Osteoblast (primary cell): ENCODE data around the gene DBN1. TPM values are rescaled to one million over a fixed set of nuclear protein-coding genes. Genes with fewer than 3 reads are reported as not detected.

Experiments
- DNase-seq: peaks from one replicate; pipeline ENCODE4 v3.0.0; 2011; ENCODE audit warnings: low spot score, mixed read lengths; ENCODE audit not compliant: insufficient read length; ENCODE audit errors: missing footprints
- H2AFZ ChIP-seq: 2 replicates; pipeline ENCODE4 v1.6.0; 2011; ENCODE audit warnings: mild to moderate bottlenecking, low read length
- H3K27ac ChIP-seq: 2 replicates; pipeline ENCODE4 v1.5.1; 2011; ENCODE audit warnings: mild to moderate bottlenecking, low read depth, low read length, moderate library complexity
- H3K27me3 ChIP-seq: 2 replicates; pipeline ENCODE4 v1.6.0; 2012; ENCODE audit warnings: mild to moderate bottlenecking, control low read depth, inconsistent platforms, low read length, moderate library complexity; ENCODE audit not compliant: insufficient read depth
- H3K36me3 ChIP-seq: 2 replicates; pipeline ENCODE4 v1.5.1; 2011; ENCODE audit warnings: mild to moderate bottlenecking, low read length, control low read depth, moderate library complexity; ENCODE audit not compliant: insufficient read depth
- H3K4me1 ChIP-seq: 2 replicates; pipeline ENCODE4 v1.5.1; 2011; ENCODE audit warnings: mild to moderate bottlenecking, low read length, control low read depth, moderate library complexity; ENCODE audit not compliant: insufficient read depth
- H3K4me2 ChIP-seq: 2 replicates; pipeline ENCODE4 v1.6.0; 2011; ENCODE audit warnings: mild to moderate bottlenecking, low read length; ENCODE audit not compliant: insufficient read depth
- H3K4me3 ChIP-seq: fragments of 200-600 bp; sonication (generic); 3 replicates; pipeline ENCODE4 v1.5.1; 2012; ENCODE audit warnings: mild to moderate bottlenecking, low read length, inconsistent platforms; ENCODE audit not compliant: insufficient read depth
- H3K79me2 ChIP-seq: 2 replicates; pipeline ENCODE4 v1.6.0; 2012; ENCODE audit warnings: mild to moderate bottlenecking, low read length, control low read depth, inconsistent platforms; ENCODE audit not compliant: insufficient read depth
- H3K9me3 ChIP-seq: 2 replicates; pipeline ENCODE4 v1.5.1; 2011; ENCODE audit warnings: low read depth, low read length, control low read depth
- H4K20me1 ChIP-seq: 2 replicates; pipeline ENCODE4 v1.6.0; 2012; ENCODE audit warnings: mild to moderate bottlenecking, low read length, control low read depth; ENCODE audit not compliant: insufficient read depth
- total RNA-seq: library from RNA; depleted of rRNA; stranded (reverse); fragments of >200 nt; gene quantifications from 2 replicates; pipeline ENCODE4 v1.2.3, GENCODE V29; 2012
- TF ChIP-seq, protein P1 (sequence below): IDR thresholded peaks from 2 replicates; pipeline ENCODE4 v1.5.1; 2011; ENCODE audit warnings: mild to moderate bottlenecking, low read depth, low read length, moderate library complexity; ENCODE audit errors: extremely low read depth

Gene DBN1
- total RNA-seq, 1 donor, result 139 TPM

DNA sequence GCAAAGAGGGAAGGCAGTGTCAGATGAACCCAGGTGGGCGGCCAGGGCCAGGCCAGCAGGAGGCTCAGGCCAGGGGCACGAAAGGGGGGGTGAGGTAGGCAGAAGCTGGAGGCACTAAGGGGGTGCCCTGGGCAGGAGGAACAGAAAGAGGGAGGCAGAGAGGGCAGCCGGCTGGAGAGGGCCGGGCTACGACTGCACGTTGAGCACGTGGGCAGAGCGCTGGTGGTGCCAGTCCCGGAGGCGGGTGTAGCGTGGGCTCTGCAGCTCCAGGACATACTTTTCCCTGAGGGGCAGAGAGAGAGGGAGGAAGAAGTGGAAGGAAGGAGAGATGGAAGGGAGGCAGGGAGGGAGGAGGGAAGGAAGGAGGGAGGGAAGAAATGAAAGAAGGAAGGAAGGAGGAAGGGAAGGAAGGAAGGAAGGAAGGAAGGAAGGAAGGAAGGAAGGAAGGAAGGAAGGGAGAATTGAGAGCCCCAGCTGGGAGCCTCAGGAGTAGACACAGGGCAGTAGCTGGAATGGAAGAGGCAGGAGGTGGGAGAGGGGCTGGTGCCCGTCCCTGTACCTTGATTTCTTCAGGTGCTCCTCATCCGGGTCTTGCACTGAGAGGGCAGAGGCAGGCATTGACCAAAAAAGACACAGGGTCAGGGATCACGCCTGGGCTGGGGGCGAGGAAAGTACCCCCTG is 17.0 kb upstream of the DBN1 start:
- peaks cover 84% of the 10 kb centered on the region for H4K20me1 ChIP-seq
- H3K36me3 ChIP-seq, result peaks cover 87% of the 10 kb centered on the region
- H3K9me3 ChIP-seq, result no peaks in the 10 kb centered on the region
- no peak overlapping the region for H3K4me2 ChIP-seq
- no peak overlapping the region for H2AFZ ChIP-seq
- no peak overlapping the region for H3K27ac ChIP-seq
- no peak overlapping the region for H3K4me3 ChIP-seq
- peak; percentile 82 for DNase-seq
- peaks cover 71% of the 10 kb centered on the region for H3K79me2 ChIP-seq
- H3K27me3 ChIP-seq, result no peaks in the 10 kb centered on the region
- H3K4me1 ChIP-seq, result peaks cover 33% of the 10 kb centered on the region
- TF ChIP-seq, protein P1, sequence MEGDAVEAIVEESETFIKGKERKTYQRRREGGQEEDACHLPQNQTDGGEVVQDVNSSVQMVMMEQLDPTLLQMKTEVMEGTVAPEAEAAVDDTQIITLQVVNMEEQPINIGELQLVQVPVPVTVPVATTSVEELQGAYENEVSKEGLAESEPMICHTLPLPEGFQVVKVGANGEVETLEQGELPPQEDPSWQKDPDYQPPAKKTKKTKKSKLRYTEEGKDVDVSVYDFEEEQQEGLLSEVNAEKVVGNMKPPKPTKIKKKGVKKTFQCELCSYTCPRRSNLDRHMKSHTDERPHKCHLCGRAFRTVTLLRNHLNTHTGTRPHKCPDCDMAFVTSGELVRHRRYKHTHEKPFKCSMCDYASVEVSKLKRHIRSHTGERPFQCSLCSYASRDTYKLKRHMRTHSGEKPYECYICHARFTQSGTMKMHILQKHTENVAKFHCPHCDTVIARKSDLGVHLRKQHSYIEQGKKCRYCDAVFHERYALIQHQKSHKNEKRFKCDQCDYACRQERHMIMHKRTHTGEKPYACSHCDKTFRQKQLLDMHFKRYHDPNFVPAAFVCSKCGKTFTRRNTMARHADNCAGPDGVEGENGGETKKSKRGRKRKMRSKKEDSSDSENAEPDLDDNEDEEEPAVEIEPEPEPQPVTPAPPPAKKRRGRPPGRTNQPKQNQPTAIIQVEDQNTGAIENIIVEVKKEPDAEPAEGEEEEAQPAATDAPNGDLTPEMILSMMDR, result no peak

DNA sequence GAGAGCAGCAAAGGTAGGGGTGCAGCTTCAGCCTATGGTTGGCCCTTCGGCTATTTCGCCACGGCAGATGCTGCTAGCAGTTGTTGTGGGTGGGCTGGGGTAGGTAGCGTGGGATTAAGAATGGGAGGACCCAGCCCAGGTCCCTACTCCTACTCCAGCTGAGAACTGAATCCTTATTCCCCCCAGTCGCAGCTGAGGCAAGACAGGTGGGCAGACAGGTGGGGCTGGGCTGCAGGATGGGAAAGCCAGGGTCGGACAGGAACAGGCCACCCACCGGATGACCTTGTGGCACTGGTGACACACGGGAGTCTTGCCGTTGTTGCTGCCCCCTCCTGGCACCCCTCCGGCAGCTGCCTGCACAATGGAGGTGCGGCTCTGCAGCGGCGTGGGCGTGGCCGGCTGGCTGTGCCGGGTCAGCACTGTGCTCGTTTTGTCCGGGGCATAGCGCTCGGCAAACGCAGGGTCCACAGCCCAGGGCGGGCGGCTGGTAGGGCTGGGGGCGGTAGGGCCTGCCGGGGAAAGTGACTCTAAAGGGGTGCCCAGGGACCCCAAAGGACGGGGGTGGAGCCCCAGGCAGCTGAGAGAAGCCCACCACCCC is 15.8 kb upstream of the DBN1 start:
- H3K4me2 ChIP-seq, result no peak overlapping the region

DNA sequence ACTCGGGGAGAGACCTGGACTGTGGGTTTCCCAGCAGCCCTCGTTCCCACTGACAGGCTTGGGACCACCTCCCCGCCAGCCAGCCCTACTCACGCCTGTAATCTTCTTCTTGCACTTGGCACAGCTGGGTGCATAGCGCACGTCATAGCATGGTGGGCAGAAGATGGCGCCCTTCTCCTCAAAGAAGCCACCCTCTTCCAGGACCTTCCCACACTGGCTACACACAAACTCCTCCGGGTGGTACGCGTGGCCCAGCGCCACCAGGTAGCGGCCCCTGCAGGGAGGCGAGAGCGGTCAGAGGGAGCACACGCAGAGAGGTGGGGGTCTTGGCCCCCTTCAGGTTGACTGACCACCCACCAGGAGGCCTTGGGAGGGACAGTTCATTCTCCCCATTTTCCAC is 14.5 kb upstream of the DBN1 start:
- Histone ChIP-seq H3K36me3 (peaks cover 95% of the 10 kb centered on the region), H3K4me2 (no peak overlapping the region)

More for the DNA sequence above, 15.8 kb upstream of the DBN1 start:
- DNase-seq, result no peak
- no peak overlapping the region for H2AFZ ChIP-seq
- H3K27me3 ChIP-seq, result no peaks in the 10 kb centered on the region
- no peaks in the 10 kb centered on the region for H3K9me3 ChIP-seq
- peaks cover 68% of the 10 kb centered on the region for H3K79me2 ChIP-seq
- peaks cover 95% of the 10 kb centered on the region for H3K36me3 ChIP-seq
- peaks cover 84% of the 10 kb centered on the region for H4K20me1 ChIP-seq
- TF ChIP-seq, protein P1, result no peak
- no peak overlapping the region for H3K4me3 ChIP-seq
- H3K27ac ChIP-seq, result no peak overlapping the region
- peaks cover 20% of the 10 kb centered on the region for H3K4me1 ChIP-seq

DNA sequence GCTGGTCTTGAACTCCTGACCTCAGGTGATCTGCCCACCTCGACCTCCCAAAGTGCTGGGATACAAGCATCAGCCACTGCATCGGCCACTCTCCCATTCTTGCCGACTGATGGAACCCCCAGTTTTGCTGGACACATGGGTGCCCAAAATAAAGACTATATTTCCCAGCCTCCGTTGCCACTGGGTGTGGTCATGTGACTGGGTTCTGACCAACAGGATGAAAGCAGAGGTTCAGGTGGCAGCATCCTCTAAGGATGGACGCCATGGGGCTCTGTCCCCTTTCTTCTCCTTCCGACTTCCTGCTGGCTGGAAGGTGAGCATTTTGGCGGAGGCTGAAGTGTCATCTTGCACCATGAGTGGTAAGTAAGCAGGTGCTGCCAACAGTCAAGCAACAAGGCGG is 13.7 kb upstream of the DBN1 start:
- H2AFZ ChIP-seq, result no peak overlapping the region
- peaks cover 95% of the 10 kb centered on the region for H3K36me3 ChIP-seq
- no peaks in the 10 kb centered on the region for H3K9me3 ChIP-seq
- H4K20me1 ChIP-seq, result peaks cover 76% of the 10 kb centered on the region
- TF ChIP-seq, protein P1, result no peak
- peaks cover 48% of the 10 kb centered on the region for H3K79me2 ChIP-seq
- H3K4me3 ChIP-seq, result no peak overlapping the region
- H3K4me2 ChIP-seq, result no peak overlapping the region
- H3K27ac ChIP-seq, result no peak overlapping the region
- no peaks in the 10 kb centered on the region for H3K27me3 ChIP-seq
- H3K4me1 ChIP-seq, result peaks cover 3% of the 10 kb centered on the region
- DNase-seq, result no peak

More for the DNA sequence above, 14.5 kb upstream of the DBN1 start:
- H3K27ac ChIP-seq, result no peak overlapping the region
- H4K20me1 ChIP-seq, result peaks cover 83% of the 10 kb centered on the region
- peaks cover 56% of the 10 kb centered on the region for H3K79me2 ChIP-seq
- no peaks in the 10 kb centered on the region for H3K9me3 ChIP-seq
- no peaks in the 10 kb centered on the region for H3K27me3 ChIP-seq
- peaks cover 8% of the 10 kb centered on the region for H3K4me1 ChIP-seq
- DNase-seq, result no peak
- TF ChIP-seq, protein P1, result no peak
- H3K4me3 ChIP-seq, result no peak overlapping the region
- H2AFZ ChIP-seq, result no peak overlapping the region
